DND-41 (cell line): ENCODE measurements around the gene PSRC1.

Experiments used
- EZH2 ChIP-seq: IDR thresholded peaks from 3 replicates; pipeline ENCODE4 v1.6.1; 2012; ENCODE audit warnings: borderline replicate concordance, low read depth, mild to moderate bottlenecking, moderate library complexity, low read length, inconsistent platforms; ENCODE audit not compliant: severe bottlenecking
- TF ChIP-seq, protein P1 (sequence below): IDR thresholded peaks from 2 replicates; pipeline ENCODE4 v1.5.1; 2012; ENCODE audit warnings: borderline replicate concordance, low read length, moderate library complexity, mild to moderate bottlenecking; ENCODE audit not compliant: poor library complexity, severe bottlenecking; ENCODE audit errors: extremely low read depth

DNA sequence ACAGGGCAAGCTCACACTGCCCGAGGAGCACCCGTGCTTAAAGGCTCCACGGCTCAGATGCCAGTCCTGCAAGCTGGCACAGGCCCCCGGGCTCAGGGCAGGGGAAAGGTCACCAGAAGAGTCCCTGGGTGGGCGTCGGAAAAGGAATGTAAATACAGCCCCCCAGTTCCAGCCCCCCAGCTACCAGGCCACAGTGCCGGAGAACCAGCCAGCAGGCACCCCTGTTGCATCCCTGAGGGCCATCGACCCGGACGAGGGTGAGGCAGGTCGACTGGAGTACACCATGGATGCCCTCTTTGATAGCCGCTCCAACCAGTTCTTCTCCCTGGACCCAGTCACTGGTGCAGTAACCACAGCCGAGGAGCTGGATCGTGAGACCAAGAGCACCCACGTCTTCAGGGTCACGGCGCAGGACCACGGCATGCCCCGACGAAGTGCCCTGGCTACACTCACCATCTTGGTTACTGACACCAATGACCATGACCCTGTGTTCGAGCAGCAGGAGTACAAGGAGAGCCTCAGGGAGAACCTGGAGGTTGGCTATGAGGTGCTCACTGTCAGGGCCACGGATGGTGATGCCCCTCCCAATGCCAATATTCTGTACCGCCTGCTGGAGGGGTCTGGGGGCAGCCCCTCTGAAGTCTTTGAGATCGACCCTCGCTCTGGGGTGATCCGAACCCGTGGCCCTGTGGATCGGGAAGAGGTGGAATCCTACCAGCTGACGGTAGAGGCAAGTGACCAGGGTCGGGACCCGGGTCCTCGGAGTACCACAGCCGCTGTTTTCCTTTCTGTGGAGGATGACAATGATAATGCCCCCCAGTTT is 32.3 kb downstream of the PSRC1 start:
- TF ChIP-seq, protein P1, sequence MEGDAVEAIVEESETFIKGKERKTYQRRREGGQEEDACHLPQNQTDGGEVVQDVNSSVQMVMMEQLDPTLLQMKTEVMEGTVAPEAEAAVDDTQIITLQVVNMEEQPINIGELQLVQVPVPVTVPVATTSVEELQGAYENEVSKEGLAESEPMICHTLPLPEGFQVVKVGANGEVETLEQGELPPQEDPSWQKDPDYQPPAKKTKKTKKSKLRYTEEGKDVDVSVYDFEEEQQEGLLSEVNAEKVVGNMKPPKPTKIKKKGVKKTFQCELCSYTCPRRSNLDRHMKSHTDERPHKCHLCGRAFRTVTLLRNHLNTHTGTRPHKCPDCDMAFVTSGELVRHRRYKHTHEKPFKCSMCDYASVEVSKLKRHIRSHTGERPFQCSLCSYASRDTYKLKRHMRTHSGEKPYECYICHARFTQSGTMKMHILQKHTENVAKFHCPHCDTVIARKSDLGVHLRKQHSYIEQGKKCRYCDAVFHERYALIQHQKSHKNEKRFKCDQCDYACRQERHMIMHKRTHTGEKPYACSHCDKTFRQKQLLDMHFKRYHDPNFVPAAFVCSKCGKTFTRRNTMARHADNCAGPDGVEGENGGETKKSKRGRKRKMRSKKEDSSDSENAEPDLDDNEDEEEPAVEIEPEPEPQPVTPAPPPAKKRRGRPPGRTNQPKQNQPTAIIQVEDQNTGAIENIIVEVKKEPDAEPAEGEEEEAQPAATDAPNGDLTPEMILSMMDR: no peak
- TF ChIP-seq EZH2: no peak
